ENCODE data around the gene ZNF512B.

ZNF512B gene

GRCh38 chr20:63951398-63952209, 18.1 kb downstream of the ZNF512B start:
- no peak overlapping the region for H3K4me3 ChIP-seq (ENCODE audit: low read depth, low read length)

- H3K4me3 ChIP-seq (ENCODE audit: low read depth, low read length): no peak overlapping the region
These were observed 18.9 kb downstream of the ZNF512B start for GRCh38 chr20:63950701-63951397.

DNA sequence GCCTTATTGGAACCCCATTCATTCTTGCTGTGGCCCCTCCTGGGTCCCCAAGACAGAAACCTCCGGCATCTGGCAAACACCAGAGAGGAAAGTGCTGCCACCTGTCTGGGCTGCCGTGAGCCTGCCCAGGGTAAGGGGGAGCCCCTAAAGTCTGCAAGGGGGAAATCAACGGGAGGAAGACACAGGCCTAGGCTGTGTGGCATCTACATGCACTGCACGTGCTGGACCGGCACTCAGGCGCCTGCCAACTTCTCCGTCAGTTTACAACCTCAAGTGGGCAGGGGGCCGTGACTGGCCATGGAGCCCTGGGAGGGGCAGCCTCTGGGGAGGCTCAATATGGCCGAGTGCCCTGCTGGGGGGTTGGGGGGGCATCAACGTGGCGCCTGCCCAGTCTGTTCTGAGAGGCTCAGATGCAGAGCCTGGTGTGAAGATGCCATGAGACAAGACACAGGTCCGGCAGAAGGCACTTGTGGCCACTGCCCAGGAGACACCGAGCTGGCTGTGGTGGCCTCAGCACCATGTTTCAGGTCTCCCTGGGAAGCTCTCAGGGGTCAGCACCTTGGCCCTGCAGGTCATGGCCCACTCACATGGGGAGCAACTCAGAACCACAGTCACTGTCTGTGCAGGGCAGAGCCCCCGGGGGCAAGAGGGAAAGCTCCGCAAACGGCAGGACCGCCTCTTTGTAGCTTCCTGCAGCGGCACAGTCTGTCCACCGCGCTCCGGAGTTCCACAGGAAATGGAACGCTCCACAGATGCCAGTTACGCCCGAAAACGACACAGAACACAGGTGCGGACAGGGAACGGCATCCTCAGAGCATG, 21.9 kb downstream of the ZNF512B start:
- no peak overlapping the region for H3K4me3 ChIP-seq (ENCODE audit: low read depth, low read length)

- H3K4me3 ChIP-seq (ENCODE audit: low read depth, low read length): no peak overlapping the region
These were observed 22.6 kb downstream of the ZNF512B start for GRCh38 chr20:63946986-63947637.

DNA sequence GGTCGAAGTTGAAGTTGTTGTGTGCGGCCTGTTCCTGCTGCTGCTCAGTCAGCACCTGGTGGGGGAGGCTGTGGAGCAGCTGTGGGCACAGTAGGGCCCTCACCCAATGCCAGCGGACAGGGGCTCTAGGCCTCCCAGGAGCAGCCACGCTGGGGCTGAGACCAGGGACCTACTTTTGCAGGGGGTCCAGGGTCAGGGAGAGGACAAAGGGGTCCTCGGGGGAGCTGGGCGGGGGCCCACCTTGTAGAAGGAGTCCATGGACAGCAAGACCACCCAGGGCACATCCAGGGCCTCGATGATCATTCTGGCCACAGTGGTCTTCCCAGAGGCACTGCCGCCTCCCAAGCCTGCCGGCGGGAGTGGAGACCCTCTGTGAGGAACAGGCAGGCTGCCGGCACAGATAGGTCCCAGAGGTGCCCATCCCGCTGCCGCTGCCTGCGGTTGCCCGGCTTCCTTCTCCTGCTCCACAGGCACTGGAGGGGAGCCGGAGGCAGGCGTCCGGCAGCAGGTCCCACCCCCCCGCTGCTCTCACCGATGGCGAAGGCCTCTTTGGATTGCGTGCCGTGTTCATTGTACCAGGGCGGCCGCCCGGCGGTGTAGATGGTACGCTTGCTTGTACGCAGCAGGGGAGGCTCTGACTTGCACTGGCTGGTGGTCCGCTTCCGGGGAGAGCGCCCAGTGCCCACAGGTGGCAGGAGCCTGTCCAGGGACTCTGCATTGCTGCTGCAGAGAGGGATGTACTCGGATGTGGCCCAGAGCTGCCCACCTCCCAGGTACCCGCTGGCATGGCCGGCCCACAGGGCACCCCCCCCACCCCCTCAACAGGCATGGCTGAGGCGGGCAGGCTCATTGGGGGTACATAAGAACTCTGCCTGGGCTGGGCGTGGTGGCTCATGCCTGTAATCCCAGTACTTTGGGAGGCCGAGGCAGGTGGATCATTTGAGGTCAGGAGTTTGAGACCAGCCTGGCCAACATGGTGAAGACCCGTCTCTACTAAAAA, 23.5 kb downstream of the ZNF512B start:
- no peak overlapping the region for H3K4me3 ChIP-seq (ENCODE audit: low read depth, low read length)

GRCh38 chr20:63945031-63945658, 24.6 kb downstream of the ZNF512B start:
- H3K4me3 ChIP-seq (ENCODE audit: low read depth, low read length): no peak overlapping the region

- H3K4me3 ChIP-seq (ENCODE audit: low read depth, low read length): no peak overlapping the region
These were observed 25.4 kb downstream of the ZNF512B start for GRCh38 chr20:63944078-63944941.

GRCh38 chr20:63943808-63944077, 26.0 kb downstream of the ZNF512B start:
- H3K4me3 ChIP-seq (ENCODE audit: low read depth, low read length): no peak overlapping the region

GRCh38 chr20:63942969-63943807, 26.5 kb downstream of the ZNF512B start:
- H3K4me3 ChIP-seq (ENCODE audit: low read depth, low read length): no peak overlapping the region

GRCh38 chr20:63942250-63942951, 27.3 kb downstream of the ZNF512B start:
- H3K4me3 ChIP-seq (ENCODE audit: low read depth, low read length): no peak overlapping the region

DNA sequence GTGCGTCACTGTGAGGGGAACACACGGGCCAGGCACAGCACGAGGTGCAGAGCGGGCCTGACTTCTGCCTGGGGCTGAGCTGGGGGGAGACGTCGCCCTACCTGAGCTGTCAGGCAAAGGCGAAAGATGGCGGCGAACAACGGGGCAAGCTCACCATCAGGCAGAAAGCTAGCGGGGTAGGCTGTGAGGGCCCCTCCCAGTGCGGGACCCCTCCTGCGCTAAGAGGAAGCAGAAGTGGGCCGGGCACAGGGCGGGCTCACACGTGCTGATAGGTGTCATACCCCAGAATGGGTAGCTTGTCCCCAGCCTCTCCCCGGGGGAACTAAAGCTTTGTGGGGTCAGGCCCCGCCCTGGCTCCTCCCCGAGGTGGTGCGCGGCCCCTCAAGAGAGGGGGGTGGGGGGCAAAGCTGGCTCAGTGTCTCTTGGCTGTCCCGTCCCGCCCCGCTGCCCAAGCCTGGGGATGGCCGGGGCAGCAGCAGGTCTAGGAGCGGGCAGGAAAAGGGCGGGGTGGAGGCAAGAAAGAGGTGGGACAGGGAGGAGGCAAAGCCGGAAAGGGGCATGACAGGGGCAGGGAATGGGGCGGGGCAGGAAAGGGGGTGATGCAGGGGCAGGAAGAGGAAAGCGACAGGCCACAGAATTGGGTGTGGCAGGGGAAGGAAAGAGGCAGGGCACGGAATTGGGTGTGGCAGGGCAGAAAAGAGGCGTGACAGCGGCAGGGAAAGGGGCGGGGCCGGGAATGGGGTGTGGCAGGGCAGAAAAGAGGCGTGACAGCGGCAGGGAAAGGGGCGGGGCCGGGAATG, 28.2 kb downstream of the ZNF512B start:
- H3K4me3 ChIP-seq (ENCODE audit: low read depth, low read length): peak overlapping the region; percentile 51

DNA sequence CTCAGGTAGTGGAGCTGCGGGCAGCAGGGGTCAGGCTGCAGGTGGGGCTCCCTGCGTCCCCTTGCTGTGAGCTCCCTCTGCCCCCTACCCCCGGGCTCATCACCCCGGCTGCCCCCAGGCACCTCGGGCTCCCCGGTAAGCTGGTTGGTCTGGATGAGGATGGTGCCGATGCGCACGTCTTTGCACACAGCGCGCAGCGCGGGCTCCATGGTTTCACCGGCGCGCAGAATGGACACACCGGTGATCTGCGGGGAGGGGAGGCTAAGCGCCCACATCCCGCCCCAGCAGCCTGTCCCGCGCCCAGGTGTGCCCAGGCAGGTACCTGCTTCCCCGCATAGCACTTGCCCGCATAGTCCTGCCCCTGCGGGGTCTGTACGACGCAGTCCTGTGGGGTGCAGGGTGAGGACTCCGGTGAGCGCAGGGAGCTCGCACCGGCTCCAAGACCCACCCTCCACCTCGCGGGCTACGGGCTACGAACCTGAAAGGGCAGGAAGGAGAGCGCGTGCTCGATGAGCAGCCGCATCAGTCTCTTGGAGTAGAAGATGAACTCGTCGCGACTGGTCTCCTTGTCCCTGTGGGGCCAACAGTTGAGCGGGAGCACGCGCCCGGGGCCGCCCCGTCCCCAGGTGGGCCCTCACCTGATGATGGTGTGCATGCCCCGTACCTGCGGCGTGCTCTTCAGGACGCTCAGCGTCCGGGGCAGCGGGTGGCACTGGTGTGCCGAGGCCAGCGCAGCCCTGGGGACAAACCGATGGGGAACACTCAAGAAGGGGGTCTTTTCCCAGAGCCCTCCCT, 29.1 kb downstream of the ZNF512B start:
- H3K4me3 ChIP-seq (ENCODE audit: low read depth, low read length): peak overlapping the region; percentile 51

DNA sequence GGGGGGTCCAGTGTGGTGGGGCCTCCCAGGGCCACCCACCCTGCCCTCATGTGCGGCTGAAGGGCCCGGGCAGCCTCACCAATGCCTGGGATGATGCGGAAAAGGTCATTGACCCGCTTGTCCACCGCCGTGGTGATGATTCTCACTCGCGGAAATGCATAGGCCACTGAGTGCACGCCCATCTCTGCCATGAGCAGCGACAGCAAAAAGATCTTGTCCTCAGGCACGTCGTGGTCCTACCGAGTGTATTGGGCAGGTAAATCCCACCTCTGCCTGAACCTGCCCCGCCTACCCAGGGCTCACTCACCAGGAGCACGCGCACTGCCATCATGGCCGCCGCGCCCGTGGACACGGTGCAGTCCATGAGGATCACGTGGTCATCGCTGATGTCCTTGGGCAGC, 29.7 kb downstream of the ZNF512B start:
- H3K4me3 ChIP-seq (ENCODE audit: low read depth, low read length): peak overlapping the region; percentile 51

GRCh38 chr20:63939061-63939935, 30.4 kb downstream of the ZNF512B start:
- peak overlapping the region; percentile 25 for H3K4me3 ChIP-seq (ENCODE audit: low read depth, low read length)

- H3K4me3 ChIP-seq (ENCODE audit: low read depth, low read length): no peak overlapping the region
These were observed 32.1 kb downstream of the ZNF512B start for GRCh38 chr20:63937596-63937995.

Data from iPS-11a (cell line).